ENCODE measurements around the gene ZFPM1. TPM values are rescaled to one million over a fixed set of nuclear protein-coding genes. Genes with fewer than 3 reads are reported as not detected.
A peak's percentile ranks its signal among the peaks of the same experiment; 100 is the strongest.

The ZFPM1 gene
- 1 to 10 TPM in 2 of 3 donors, under 1 TPM in 1; 0.32 to 2.9 (median 2.3) TPM for total RNA-seq

DNA sequence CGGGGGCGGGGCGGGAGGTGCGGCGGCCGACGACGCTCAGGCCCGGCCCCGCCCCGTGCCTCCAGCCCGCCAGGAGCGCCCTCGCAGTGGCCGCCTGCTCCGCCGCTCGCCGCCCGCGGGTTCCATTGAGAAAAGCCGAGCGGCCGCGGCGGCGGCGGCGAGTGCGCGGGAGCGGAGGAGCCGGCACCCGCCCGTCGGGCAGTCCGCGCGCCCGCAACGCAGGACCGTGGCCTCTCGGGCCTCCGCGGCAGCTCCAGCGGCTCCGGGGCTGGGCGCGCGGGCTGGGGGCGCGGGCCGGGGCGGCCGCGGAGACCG is at the start of gene ZFPM1:
Gene ZFPM1, plus strand, starts transcription at position 64 of the 315 bp plus-strand sequence. CDS start 359 bp downstream, outside the sequence.
- Histone ChIP-seq H3K27ac (peak within 1 kb of the TSS; percentile 76 to 83), H3K9me3 (no peaks in the 10 kb centered on the region), H3K36me3 (no peaks in the 10 kb centered on the region), H3K27me3 (no peaks in the 10 kb centered on the region), H3K4me1 (peaks cover 10 to 18% of the 10 kb centered on the region in 2 donors), H3K4me3 (peak within 1 kb of the TSS; percentile 51 to 84 (median 65))
- intact Hi-C loops (cut with DNase I; ENCODE audit: low total_unique reads), result no loop called here
- TF ChIP-seq, protein P1, sequence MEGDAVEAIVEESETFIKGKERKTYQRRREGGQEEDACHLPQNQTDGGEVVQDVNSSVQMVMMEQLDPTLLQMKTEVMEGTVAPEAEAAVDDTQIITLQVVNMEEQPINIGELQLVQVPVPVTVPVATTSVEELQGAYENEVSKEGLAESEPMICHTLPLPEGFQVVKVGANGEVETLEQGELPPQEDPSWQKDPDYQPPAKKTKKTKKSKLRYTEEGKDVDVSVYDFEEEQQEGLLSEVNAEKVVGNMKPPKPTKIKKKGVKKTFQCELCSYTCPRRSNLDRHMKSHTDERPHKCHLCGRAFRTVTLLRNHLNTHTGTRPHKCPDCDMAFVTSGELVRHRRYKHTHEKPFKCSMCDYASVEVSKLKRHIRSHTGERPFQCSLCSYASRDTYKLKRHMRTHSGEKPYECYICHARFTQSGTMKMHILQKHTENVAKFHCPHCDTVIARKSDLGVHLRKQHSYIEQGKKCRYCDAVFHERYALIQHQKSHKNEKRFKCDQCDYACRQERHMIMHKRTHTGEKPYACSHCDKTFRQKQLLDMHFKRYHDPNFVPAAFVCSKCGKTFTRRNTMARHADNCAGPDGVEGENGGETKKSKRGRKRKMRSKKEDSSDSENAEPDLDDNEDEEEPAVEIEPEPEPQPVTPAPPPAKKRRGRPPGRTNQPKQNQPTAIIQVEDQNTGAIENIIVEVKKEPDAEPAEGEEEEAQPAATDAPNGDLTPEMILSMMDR (IDR thresholded peaks at IDR 0.05), result no peak
- TF ChIP-seq POLR2AphosphoS5 (IDR thresholded peaks at IDR 0.05), result no peak
- no peak for TF ChIP-seq POLR2A (IDR thresholded peaks at IDR 0.05)
- no peak for DNase-seq (ENCODE audit: low spot score in 2 of 2)

DNA sequence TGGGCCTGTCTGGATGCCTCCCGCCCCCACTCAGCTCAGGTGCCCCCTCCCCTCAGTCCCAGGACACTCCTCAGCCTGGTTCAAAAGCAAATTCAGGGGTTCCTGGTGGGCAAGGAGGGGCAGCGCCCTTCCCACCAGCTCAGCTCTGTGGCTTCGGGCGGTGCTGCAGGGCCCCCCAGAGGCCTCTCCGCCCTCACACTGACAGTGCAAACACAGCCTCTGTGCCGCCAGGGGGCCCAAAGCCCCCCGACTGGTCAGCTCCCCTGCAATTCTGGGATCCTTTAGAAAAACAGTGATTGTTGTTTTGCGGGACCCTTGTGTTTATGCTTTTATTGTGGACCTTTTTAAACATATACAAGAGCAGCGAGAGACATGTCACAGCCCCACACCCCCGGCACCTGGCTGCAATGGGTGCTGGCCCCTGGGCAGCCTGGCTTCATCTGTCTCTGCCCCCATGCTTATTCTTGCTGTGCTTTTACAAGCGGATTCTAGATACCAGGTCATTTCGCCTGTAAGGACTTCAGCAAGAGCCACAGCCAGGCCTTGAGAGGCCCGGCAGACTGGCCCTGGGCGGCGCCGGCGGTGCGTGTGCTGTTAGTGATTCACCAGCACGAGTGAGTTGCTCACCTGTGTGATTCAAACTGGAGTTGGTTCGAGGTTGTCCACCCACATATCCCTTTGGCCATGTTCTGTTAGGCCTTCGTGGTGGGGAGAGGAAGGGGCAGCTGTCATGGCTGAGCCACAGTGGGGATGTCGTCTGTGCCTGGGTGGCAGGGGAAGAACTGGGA is 49.1 kb upstream of the ZFPM1 start:
- no peak for TF ChIP-seq POLR2AphosphoS5 (IDR thresholded peaks at IDR 0.05)
- TF ChIP-seq, protein P1 (IDR thresholded peaks at IDR 0.05), result no peak
- TF ChIP-seq POLR2A (IDR thresholded peaks at IDR 0.05), result no peak
- Histone ChIP-seq H3K4me1 (peaks cover 0 to 5% of the 10 kb centered on the region in 2 donors), H3K27me3 (no peaks in the 10 kb centered on the region), H3K27ac (no peak overlapping the region), H3K9me3 (no peaks in the 10 kb centered on the region), H3K4me3 (no peak overlapping the region), H3K36me3 (no peaks in the 10 kb centered on the region)
- intact Hi-C loops (cut with DNase I; ENCODE audit: low total_unique reads), result no loop called here
- no peak for DNase-seq (ENCODE audit: low spot score in 2 of 2)

DNA sequence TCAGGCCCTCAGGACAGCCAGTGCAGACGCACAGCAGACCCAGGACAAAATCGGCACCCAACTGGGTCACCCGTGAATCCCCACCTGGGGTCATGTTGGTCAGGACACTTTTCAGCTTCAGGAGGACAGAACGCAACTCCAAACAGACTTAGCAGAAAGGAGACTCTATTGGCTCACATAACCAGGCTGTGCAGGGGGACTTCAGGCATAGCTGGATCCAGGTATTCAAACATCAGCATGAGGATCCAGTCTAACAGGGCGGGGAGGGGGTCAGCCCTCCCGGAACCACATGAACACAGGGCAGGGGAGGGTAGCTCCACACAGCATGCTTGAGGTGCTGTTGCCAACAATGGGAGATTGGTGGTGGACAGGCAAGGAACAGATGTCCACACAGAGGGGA is 48.3 kb upstream of the ZFPM1 start:
- Histone ChIP-seq H3K4me3 (no peak overlapping the region), H3K9me3 (no peaks in the 10 kb centered on the region), H3K4me1 (peaks cover 0 to 5% of the 10 kb centered on the region in 2 donors), H3K36me3 (no peaks in the 10 kb centered on the region), H3K27me3 (no peaks in the 10 kb centered on the region), H3K27ac (peak overlapping the region in 1 of 2 donors; percentile 71)
- TF ChIP-seq, protein P1 (IDR thresholded peaks at IDR 0.05), result no peak
- TF ChIP-seq POLR2A (IDR thresholded peaks at IDR 0.05) (no peak), POLR2AphosphoS5 (IDR thresholded peaks at IDR 0.05) (no peak)
- DNase-seq (ENCODE audit: low spot score in 2 of 2), result no peak
- intact Hi-C loops (cut with DNase I; ENCODE audit: low total_unique reads), result no loop called here

DNA sequence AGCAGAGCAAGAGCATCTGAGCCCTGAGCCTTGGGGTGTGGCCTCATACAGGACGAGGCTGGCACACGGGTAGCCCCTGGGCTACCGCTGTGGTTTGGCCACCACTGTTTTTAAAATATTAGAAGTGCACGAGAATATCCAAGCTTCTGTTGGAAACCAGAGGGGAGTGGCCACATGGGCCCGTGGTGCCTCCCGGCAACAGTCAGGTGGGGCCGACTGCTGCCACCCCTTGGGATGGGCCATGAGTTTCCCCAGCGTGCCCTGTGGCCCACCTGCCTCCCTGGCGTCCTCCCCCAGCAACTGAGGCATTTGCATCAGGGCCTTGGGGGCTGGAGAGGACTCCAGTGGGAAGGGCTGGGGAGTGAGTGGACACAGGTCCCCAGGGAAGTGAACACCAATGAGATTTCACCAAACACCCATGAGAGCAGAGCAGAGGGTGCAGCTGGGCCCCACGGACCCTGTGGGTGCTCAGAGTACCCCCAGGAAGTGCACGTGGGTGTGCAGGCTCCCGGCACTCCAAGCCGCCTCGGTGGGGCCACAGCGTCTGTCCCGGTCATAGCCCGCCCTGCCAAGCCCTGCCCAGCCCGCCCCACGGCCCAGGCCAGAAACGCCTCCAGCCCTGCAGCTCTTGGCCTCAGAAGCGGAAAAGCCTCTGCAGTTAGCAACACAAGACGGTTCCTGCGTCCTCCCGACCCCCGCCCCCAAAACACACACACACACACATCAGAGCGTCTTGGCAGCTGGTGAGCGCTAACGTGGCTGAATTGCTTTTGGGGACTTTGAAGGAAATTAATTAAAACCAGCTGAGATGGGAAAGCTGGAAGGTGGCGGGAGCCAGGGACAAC is 47.6 kb upstream of the ZFPM1 start:
- Histone ChIP-seq H3K36me3 (no peaks in the 10 kb centered on the region), H3K4me1 (peaks cover 0 to 5% of the 10 kb centered on the region in 2 donors), H3K9me3 (no peaks in the 10 kb centered on the region), H3K27ac (peak overlapping the region in 1 of 2 donors; percentile 71), H3K4me3 (peak overlapping the region; percentile 13 to 63 (median 39)), H3K27me3 (no peaks in the 10 kb centered on the region)
- intact Hi-C loops (cut with DNase I; ENCODE audit: low total_unique reads), result no loop called here
- DNase-seq (ENCODE audit: low spot score in 2 of 2), result peak in 1 of 2 donors; percentile 74
- TF ChIP-seq POLR2A (IDR thresholded peaks at IDR 0.05) (no peak), POLR2AphosphoS5 (IDR thresholded peaks at IDR 0.05) (no peak)
- TF ChIP-seq, protein P1 (IDR thresholded peaks at IDR 0.05), result no peak
